ENCODE data around the gene TRAIP.

TRAIP gene

DNA sequence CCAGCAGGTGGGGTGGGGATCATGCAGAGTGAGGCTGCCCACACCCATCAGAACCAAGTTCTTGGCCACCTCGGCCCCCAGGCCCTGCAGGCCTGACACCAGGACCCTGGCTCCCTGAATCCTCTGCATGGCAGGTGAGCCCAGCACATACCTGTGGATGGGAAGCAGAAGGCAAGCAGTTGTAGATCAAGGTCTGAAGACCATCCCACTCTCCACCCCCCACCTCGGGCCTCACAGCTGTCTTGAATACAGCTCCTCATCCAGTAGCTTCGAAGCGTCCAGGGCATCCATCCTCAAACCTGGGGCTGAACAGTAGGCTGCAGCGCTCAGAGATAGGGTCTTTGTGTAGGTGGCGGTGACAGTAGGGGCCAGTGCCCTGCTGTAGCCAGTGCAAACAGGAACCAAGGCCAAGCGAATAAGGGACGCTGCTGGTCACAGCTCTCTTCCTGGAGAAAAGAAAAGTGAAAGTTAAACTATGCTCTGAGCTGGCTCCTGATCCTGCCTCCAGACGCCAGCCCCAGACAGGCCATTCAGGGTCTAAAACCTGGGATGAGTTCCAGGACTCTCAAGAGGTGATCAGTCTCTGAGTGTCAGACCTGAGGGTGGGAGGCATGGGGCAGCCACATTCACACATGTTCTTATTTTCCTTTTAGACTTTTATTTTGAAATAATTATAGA, 42.7 kb downstream of the TRAIP start, which contains the start of gene UBA7:
TSS of gene UBA7 (minus strand) at position 457 of the 678 bp plus-strand sequence. CDS start at position 291, 166 bp downstream.
- DNase-seq = peak; percentile 75

GRCh38 chr3:49812916-49813496, 43.4 kb downstream of the TRAIP start:
- DNase-seq = no peak

- no peak for DNase-seq
Measured at GRCh38 chr3:49807431-49808114, 48.8 kb downstream of the TRAIP start.

DNA sequence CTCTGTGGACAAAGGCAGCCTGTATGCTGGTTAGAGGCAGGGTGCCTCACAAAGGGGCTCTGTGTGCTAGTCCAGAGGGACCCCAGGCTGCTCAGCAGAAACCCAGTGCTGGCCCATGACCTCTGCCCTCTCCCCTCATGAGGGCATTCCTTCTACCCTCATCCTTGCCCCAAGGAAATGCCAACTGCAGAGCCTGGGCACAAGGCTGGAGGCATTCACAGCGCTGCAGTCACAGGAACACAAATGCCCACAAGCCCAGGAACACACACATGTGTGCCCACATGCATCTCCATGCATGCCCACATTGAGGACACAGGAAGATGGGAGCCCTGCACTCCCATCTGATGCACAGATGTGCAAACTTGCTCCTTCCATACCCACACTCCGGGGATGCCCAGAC, 49.5 kb downstream of the TRAIP start:
- no peak for DNase-seq

DNA sequence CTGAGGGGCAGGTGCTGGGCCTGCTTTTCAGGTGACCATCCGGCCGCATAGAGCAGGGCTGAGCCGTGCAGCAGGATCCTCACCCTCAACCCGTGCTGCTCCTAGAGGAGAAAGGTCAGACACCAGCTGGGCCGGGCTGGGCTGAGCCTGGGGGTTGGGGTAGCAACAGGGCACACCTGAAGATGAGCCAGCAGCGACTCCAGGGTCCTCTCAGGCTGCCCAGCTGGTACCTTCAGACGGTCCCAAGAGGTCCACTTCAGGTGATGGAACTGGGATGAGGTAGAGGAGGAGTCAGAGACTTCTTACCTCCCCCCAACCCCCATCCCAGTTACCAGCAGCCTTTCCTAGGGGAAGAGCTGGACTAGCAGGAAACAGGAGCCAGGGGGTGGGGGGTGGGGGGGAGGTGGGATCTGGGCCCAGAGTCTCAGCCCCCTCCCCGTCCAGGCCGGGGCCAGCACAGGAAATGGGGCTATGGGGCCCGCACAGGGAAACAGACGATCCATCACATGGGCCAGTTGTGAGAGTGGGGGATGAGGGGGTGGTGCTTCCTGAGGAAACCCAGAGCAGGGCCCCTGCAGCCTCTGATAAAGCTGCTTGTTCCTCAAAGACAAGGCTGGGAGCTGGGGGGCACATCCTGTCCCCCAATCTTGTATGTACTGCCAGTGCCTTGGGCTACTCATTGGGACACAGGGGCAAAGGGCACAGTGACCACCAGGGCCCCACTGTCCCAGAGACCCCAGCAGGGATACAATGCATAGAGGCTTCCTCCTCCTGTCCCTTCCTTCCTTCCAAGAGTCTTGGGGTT, 50.3 kb downstream of the TRAIP start:
- DNase-seq = peak; percentile 45

- peak; percentile 96 for DNase-seq
Measured at GRCh38 chr3:49805367-49805782, 51.0 kb downstream of the TRAIP start.

DNA sequence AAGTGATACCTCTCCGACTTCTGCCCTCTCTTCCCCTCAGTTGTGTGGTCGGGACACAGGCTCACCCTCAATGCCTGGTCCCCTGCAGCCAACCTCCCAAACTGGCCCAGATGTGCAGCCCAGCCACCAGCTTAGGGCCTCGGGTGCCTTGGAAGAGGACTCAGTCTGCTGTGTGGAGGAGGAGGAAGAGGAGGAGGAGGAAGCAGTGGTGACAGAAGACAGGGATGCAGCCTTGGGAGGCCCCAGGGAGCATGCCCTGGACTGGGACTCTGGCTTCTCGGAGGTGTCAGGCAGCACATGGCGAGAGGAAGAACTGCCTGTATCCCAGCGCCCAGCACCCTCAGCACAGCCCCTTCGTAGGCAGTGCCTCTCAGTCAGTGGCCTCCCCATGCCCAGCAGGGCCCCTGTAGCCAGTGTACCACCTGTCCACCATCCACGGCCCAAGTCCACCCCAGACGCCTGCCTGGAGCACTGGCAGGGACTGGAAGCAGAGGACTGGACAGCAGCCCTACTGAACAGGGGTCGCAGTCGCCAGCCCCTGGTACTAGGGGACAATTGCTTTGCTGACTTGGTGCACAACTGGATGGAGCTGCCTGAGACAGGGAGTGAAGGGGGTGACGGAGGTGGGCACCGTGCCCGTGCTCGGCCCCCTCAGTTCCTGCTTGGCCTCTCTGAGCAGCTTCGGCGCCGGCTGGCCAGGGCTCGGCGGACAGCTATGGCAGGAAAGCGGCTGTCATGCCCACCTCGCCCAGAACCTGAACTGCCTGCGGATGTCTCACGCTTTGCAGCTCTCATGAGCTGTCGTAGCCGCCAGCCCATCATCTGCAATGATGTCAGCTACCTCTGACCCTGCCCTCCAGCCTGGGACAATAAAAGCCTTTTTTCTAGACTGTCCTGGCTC, 52.0 kb downstream of the TRAIP start:
- DNase-seq = no peak

- no peak for DNase-seq
Measured at GRCh38 chr3:49803465-49804140, 52.8 kb downstream of the TRAIP start.

- DNase-seq = peak; percentile 82
Measured at GRCh38 chr3:49802719-49803464, 53.5 kb downstream of the TRAIP start, which contains the start of gene INKA1. TSS of gene INKA1 (plus strand) at chr3:49803261. CDS start at chr3:49803393, 132 bp downstream.

DNA sequence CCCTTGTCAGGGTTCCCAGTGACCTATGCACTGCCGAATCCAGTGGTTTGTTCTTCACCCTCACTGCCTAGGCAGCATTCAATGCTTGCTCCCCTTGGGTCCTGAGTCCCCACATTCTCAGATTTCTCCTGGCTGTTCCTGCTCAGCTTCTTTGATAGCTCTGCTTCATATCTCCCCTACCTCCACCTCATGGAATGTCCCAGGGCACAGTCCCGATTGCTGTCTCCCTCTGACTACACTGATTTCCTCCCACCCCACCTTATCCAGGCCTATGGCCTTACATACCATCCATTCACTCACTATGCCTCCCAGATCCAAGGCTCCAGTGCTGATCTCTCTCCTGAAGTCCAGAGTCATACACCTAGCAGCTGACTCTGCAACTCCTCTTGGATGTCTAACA, 55.2 kb downstream of the TRAIP start:
- DNase-seq = no peak

DNA sequence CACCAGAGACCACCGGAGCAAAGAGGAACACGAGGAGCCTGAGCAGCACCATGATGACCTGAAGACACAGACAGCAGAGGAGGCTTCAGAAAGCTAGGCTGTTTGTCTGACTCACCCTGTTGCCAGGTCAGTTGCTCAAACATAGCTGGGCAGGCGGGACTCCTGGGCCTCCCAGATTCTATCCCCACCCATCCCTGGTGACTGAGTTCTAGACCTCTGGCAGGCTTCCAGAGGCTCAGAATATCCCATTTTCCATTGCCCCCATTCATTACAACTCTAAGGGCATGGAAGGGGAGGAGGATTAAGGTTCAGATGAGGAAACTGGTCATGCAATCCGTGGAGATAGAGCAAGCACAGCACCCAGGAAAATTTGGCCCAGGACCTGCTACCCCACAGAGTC, 56.6 kb downstream of the TRAIP start, which contains the start of gene CDHR4:
TSS of gene CDHR4 (minus strand) at position 113 of the 400 bp plus-strand sequence. CDS start at position 52, 61 bp downstream.
- peak; percentile 69 for DNase-seq

- no peak for DNase-seq
Measured at GRCh38 chr3:49799105-49799504, 57.3 kb downstream of the TRAIP start.

DNA sequence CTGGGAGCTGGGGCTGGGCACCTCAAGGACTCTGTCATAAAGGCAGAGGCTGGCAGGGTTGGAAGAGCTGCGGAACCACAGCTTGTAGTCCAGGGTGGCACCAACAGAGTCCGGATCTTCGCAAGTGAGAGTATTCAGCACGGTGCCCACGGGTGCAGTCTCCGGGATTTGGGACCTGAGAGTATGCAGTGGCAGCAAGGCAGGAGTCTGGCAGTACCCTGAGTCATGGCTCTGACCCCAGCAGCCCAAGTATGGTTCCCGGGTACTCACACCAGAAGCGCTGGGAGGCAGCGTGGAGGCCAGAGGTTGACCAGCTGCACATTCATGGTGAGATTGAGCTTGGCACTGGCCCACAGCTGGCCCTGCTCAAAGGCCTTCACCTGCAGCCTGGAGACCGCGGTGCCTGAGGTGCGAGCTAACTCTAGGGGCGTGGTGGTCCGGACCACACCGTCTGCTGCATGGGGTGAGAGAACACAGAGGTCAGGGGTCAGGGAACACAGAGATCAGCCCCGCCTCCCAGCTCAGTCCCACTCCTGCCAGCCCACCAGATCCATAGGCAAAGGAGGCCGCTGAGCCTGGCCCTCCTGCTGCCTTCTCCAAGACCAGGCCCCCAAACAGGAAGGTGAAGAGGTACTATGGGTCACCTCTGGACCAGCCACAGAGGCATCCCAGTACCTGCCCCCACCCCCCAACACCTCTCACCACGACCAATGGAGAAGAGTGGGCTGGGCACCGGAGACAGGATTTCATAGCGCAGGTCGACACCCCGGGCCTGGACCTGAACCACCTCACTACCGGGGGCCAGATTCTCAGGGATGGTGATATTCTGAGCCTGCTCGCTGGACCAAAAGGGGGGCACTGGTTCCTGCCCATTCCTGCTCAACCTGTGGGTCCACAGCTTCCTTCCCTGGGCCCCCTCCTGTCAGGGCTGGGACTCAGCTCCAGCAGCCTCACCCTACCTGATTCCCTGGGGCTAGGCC, 61.1 kb downstream of the TRAIP start:
- no peak for DNase-seq

- DNase-seq = no peak
Measured at GRCh38 chr3:49794431-49794830, 61.9 kb downstream of the TRAIP start.

GRCh38 chr3:49793486-49794085, 62.8 kb downstream of the TRAIP start:
- no peak for DNase-seq

GRCh38 chr3:49792371-49793150, 63.8 kb downstream of the TRAIP start:
- DNase-seq = no peak

DNA sequence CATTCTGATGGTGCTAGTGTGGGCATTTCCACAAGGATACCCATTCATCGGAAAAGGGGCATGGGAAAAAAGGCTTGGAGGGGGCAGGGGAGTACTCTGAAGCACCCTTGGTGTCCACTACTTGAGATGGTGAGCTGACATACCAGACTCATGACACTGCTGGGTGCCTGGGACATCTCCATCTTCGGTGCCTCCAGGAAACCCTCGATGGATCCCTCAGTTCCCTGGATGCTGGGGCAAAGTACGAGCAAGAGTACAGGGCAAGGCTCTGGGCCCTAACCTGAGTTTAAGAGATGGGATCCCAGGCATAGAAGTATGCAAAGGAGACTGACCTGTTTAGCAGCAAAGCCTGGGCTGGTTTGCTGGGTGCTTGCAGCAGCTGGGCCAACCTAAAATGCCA, 64.8 kb downstream of the TRAIP start:
- DNase-seq = no peak

Data from fibroblast of skin of scalp (primary cell).